ENCODE measurements around the gene CLCN2. TPM values are rescaled to one million over a fixed set of nuclear protein-coding genes. Genes with fewer than 3 reads are reported as not detected.

Gene CLCN2
- total RNA-seq, 1 experiment from 2014 or later = 4.9 TPM

DNA sequence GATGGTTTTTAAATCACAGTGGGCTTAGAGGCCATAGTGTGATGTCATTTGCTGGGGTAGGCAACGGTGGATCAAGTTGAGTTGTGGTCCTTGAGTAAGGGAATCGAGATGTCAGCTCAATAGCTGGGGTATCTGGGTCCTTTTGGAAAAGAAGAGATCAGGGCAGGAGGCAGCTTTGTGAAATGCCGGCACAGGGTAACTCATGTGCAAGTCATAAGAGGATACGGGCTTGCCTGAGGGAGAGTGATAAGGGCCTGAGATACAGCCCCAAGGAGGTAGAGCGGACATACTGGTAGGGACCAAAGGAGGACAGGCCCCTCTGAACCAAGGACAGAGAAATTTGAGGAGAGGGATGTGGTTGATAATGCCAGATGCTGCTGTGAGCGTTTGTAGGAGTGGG, 28.2 kb downstream of the CLCN2 start:
- DNase-seq (ENCODE audit: extremely low read depth, low read depth) = no peak

DNA sequence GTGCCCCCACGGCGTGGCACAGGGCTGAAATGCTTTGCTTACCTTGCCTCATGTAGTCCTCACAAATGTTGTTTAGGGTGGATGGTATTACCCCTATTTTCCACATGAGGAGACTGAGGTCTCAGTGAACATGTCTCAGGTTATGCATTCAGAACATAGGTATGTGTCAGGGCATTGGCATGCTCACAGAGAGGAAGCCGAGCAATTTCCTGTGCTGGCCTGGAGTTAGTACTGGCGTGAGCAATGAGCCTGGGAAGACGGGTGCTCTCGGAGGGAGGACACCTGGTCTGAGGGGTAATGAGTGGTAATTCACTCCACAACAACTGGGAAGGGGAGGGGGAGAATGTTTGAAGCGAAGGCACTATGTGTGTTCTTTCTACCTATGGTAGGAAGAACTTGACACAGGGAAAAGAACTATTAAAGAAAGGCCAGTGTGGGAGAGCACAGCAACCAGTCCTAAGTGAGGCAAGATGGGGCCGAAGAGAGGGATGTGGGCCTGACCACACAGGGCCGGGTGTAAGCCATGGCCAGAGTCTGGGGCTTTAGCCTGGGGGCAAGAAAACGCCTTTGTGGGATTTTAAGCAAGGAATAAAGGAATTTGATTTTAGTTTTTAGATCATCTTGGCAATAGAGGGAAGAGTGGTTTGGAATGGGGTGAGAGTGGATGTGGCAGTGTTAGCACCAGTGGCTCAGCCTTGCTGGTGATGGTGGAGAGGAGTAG, 28.9 kb downstream of the CLCN2 start:
- DNase-seq (ENCODE audit: extremely low read depth, low read depth) = no peak

DNA sequence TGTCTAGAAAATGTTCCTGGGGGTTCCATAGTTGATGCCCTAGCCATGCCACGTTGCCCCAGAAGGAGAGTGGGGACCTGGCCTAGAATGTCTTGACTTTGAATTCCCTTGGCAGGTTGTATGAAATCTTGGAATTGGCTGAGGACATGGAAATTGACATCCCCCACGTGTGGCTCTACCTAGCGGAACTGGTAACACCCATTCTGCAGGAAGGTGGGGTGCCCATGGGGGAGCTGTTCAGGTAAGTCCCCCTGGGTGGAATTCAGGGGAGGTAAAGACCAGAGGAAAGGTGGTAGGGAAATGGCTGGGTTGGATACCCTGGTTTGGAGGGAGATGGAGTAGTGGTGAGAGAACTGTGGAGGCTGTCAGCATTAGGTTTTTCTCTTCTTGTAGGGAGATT, 32.9 kb downstream of the CLCN2 start:
- DNase-seq (ENCODE audit: extremely low read depth, low read depth) = no peak

DNA sequence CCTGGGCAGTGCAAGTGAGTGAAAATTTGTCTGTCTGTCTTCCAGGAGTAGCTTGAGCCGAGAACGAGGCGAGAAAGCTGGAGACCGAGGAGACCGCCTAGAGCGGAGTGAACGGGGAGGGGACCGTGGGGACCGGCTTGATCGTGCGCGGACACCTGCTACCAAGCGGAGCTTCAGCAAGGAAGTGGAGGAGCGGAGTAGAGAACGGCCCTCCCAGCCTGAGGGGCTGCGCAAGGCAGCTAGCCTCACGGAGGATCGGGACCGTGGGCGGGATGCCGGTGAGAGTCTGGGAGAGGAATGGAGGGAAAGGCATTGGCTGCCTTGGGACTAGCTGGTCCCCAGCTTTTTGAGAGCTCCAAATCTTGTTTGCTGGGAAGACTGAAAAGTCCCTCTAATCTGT, 34.2 kb downstream of the CLCN2 start:
- no peak for DNase-seq (ENCODE audit: extremely low read depth, low read depth)

DNA sequence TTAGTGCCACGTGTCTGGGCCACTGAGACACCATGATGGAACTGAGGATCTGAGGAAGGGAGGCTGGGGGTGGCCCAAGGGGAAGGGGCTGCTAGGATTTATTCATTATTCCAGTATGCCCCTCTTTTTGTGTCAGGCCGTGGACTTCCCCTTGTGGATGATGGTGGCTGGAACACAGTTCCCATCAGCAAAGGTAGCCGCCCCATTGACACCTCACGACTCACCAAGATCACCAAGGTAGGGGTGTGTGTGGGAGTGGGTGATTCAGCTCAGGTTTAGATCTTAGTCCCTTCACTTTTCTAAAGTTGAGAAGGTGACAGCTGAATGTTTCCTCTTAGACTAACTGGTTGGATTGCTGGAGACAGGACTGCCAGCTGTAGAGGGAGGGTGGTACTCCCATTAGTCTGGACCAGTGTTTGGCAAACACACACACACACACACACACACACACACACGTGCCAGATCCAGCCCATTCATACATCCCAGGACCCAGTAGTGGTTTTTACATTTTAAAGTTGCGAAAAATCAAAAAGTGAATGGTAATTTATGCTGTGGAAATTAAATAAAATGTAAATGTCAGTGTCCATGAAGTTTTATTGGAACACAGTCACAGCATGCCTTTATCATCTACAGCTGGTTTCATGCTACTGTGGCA, 35.6 kb downstream of the CLCN2 start:
- DNase-seq (ENCODE audit: extremely low read depth, low read depth) = no peak

DNA sequence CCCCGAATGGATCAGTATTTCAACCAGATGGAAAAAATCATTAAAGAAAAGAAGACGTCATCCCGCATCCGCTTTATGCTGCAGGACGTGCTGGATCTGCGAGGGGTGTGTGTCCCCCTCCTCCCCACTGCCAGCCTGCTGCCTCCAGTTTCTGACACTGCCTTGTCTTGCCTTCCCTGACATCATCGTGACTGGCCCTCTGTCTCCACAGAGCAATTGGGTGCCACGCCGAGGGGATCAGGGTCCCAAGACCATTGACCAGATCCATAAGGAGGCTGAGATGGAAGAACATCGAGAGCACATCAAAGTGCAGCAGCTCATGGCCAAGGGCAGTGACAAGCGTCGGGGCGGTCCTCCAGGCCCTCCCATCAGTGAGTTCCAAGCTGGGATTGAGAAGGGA, 36.1 kb downstream of the CLCN2 start:
- DNase-seq (ENCODE audit: extremely low read depth, low read depth) = no peak

DNA sequence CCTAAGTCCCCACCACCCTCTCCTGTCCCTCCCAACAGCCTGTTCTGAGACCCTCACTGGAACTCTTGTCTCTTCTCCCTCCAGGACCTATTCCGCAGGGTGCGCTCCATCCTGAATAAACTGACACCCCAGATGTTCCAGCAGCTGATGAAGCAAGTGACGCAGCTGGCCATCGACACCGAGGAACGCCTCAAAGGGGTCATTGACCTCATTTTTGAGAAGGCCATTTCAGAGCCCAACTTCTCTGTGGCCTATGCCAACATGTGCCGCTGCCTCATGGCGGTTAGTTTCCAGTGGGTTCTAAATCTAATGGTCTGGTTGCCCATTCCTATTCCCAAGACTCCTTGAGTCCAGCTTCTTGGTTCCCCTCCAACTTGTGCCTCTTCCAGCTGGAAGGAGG, 37.7 kb downstream of the CLCN2 start:
- no peak for DNase-seq (ENCODE audit: extremely low read depth, low read depth)

DNA sequence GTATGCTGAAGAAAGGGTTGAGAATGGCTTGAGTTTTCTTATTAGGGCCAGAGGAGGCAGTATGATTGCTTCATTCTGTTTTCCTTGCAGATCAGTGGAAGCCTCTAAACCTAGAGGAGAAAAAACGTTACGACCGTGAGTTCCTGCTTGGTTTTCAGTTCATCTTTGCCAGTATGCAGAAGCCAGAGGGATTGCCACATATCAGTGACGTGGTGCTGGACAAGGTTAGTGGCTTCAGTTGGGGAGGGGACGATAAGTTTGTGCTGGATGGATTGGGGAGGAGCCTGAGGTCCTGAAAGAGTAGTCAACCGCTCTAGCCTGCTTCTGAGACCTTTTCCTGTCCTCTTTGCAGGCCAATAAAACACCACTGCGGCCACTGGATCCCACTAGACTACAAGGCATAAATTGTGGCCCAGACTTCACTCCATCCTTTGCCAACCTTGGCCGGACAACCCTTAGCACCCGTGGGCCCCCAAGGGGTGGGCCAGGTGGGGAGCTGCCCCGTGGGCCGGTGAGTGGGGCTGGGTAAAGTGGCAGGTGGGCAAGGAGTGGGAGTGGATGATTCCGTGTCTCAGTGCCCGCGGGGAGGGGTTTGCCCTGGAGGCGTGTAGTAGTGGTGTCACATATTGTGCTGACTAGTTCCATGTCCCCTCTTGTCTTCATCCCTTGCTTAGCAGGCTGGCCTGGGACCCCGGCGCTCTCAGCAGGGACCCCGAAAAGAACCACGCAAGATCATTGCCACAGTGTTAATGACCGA, 38.5 kb downstream of the CLCN2 start:
- no peak for DNase-seq (ENCODE audit: extremely low read depth, low read depth)

DNA sequence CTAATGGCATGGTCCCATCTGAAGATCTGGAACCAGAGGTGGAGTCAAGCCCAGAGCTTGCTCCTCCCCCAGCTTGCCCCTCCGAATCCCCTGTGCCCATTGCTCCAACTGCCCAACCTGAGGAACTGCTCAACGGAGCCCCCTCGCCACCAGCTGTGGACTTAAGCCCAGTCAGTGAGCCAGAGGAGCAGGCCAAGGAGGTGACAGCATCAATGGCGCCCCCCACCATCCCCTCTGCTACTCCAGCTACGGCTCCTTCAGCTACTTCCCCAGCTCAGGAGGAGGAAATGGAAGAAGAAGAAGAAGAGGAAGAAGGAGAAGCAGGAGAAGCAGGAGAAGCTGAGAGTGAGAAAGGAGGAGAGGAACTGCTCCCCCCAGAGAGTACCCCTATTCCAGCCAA, 39.7 kb downstream of the CLCN2 start:
- DNase-seq (ENCODE audit: extremely low read depth, low read depth) = no peak

DNA sequence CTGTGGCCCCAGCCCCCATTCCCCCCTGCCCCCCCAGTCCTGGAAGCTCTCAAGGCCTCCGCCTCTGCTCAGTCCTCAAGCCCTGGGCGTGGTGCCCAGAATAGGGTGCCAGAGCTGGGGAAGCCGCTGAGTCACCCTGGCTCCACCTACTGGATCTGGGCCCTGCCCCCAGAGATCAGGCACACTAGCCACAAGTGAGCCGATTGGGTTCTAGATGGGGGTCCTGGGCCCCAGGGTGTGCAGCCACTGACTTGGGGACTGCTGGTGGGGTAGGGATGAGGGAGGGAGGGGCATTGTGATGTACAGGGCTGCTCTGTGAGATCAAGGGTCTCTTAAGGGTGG, 41.3 kb downstream of the CLCN2 start:
- DNase-seq (ENCODE audit: extremely low read depth, low read depth) = peak; percentile 89

DNA sequence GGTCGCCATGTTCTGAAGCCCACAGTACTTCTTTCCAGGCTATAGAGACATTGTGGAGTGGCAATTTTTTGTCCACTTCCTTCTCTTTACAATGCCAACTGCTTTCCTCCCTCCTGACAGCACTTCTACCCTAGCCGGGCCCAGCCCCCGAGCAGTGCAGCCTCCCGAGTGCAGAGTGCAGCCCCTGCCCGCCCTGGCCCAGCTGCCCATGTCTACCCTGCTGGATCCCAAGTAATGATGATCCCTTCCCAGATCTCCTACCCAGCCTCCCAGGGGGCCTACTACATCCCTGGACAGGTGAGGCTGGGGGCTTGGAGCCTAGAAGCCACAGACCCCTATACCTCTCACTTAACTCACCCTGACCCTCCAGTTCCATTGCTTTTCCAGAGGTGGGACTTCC, 44.2 kb downstream of the CLCN2 start:
- no peak for DNase-seq (ENCODE audit: extremely low read depth, low read depth)

DNA sequence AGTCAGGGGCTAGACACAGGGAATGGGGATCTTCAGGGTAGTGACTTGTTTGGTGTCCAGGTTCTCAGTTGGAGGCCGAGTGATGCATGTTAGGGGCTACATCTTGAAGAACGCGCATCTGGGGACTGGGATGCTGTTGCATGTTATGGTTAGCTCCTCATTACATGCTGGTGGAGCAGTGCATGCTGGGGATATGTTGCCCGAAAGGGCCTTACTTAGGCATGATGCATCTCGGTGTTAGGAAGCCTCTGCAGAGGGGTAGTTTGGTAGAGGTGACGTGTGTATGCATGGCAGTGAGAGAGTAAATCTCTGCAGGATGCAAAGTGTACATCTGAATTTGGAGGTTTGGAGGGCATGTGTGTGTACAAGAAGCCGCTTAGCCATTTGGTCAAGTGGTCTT, 44.6 kb downstream of the CLCN2 start:
- no peak for DNase-seq (ENCODE audit: extremely low read depth, low read depth)

DNA sequence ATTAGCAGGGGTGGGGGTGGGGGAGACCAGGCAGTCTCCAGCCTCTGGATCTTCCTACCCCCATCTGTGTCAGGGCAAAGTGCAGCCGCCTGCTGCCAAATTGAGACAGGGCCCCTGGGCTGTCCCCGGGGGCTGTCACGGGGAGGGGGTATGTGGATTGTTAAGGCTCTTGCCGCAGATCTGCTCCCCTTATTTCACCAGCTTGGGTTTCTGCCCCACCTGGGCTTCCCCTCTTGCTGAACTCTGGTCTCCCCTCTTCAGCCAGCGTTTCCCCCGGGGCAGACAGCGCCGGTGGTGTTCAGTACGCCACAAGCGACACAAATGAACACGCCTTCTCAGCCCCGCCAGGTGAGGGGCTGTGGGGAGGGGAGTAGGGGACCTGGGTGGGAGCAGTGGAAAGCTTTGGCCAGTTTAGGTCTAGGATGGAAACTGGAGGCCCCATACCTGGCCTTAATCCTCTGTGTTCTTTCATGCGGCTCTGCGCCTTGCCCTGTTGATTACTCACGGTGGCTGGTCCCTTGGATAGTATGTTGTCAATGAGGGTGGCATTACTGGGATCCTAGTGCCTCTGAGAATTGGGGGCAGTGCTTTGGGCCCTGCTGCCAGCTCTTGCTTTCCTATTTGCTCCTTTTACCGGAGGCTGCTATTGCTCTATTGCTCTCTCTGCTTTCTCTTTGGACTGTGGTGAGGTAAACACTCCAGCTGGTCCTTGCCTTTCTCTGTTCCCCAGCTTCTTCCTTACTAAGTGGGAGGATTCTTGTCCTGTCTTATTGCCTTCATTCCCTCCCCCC, 45.3 kb downstream of the CLCN2 start:
- no peak for DNase-seq (ENCODE audit: extremely low read depth, low read depth)

DNA sequence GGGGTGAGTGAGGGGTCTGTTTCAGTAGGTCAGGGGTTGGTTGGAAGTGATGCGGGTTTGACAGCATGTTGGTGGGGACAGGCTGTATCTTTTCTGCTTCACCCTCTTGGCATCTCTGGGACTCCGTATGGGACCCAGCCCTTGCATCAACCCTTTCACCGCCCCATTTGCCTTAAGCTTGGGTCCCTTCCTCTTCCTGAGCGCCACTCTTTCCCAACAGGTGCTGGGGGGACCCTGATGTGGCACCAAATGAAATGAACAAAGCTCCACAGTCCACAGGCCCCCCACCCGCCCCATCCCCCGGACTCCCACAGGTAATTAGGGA, 45.9 kb downstream of the CLCN2 start:
- no peak for DNase-seq (ENCODE audit: extremely low read depth, low read depth)

DNA sequence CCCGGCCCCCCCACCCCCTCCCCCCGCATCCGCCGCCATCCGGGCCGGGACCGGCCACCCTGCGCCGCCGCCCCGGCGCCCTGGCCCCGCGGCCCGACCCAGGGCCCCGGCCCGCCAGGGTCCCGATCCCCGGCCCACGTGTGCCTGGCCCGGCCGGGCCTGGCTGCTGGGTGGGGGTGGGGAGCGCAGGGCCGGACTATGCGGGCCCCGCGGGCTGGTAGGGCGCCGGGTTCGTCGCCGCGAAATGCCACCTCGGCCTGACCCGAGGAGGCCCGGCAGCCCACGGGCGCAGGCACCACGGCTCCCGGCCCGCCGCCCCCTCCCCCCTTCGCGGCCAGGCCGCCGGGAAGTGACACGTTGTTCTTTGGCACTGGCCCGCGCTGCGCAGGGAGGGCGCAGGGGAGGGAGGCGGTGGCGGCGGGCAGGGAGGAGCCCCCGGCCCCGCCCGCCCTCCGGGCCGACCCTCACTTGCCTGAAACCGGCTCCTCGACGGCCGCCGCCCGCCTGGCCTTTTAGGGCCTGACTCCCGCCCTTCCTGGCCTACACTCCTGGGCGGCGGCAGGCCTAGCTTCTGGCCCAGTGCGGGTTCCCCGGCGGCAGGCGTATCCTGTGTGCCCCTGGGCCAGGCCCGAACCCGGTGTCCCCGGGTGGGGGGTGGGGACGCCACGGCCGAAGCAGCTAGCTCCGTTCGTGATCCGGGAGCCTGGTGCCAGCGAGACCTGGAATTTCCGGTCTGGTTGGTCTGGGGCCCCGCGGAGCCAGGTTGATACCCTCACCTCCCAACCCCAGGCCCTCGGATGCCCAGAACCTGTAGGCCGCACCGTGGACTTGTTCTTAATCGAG, 46.5 kb downstream of the CLCN2 start:
- no peak for DNase-seq (ENCODE audit: extremely low read depth, low read depth)

DNA sequence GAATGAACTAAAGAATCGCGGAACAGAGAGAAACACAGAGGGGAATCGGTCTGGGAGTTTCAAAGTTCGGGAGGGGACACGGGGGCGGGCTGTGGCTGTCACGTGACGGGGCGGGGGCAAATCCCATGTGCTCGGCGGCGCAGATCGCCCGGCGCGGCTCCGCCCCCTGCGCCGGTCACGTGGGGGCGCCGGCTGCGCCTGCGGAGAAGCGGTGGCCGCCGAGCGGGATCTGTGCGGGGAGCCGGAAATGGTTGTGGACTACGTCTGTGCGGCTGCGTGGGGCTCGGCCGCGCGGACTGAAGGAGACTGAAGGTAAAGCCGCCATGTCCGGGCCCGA, 47.1 kb downstream of the CLCN2 start, which contains the start of gene EIF4G1:
TSS of gene EIF4G1 (plus strand) at position 244 of the 337 bp plus-strand sequence. CDS start 1,191 bp downstream, outside the sequence.
- peak; percentile 83 for DNase-seq (ENCODE audit: extremely low read depth, low read depth)

DNA sequence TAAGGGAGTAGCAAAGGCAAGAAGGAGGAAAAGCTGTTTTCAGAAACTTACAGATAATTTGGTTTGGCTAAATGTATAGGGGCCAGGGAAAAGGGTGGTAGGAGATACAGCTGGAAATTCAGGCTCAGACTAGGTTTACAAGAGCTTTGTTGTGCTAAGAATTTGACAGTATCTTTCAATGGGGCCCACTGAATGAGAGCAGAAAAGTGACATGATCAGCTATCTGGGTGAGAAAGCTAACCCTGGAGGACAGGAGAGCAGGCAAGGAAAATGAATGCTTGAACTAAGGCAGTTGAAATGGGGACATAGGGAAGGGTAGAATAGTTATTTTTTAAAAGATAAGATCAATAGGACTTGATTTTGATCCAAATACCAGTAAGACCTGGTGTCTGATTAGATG, 49.8 kb downstream of the CLCN2 start:
- DNase-seq (ENCODE audit: extremely low read depth, low read depth) = no peak

DNA sequence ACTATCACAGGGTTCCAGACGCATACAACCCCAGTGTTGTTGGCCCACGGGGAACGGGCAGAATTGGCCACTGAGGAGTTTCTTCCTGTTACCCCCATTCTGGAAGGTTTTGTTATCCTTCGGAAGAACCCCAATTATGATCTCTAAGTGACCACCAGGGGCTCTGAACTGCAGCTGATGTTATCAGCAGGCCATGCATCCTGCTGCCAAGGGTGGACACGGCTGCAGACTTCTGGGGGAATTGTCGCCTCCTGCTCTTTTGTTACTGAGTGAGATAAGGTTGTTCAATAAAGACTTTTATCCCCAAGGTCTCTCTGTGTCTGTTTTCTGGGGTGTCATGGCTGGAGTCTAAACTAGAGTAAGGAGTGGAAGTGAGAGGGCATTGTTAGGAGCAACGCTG, 52.7 kb downstream of the CLCN2 start:
- DNase-seq (ENCODE audit: extremely low read depth, low read depth) = no peak

DNA sequence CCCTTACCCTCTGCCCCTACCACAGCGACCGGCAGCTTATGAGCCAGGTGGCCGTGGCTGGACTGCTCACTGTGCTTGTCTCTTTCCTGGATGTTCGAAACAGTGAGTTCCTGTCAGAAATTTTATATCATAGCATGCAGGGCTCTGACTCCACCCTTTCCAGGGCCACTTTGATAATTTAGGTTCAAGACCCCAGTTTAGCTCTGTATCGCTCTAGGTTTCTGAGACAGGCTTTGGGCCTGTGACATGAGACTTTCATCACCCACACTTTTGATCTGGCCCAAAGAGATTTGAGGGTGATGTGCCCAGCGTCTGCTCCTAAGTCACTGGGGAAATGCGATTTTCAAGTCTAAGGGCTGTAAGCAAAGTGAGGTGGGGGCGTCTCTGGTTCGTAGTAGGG, 53.5 kb downstream of the CLCN2 start:
- no peak for DNase-seq (ENCODE audit: extremely low read depth, low read depth)

DNA sequence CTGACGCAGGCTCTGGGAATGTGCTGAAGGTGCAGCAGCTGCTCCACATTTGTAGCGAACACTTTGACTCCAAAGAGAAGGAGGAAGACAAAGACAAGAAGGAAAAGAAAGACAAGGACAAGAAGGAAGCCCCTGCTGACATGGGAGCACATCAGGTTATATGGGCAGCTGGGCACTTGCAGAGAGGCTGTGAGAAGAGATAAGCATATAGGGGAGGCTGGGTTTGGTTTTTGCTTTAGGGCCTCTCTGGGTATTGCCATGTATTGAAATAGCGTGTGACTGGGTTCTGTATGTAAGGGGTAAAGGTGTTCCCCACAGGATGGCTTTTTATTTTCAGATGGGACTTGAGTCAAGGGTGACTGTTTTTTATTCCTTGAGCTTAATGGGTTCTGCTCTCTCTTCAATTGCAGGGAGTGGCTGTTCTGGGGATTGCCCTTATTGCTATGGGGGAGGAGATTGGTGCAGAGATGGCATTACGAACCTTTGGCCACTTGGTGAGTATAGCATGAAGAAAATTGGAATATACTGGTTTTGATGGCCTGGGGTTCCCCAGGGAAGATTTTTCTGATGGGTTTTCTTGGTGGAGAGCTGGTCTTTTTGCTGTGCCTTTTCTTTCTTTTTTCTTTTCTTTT, 54.9 kb downstream of the CLCN2 start:
- no peak for DNase-seq (ENCODE audit: extremely low read depth, low read depth)

All from NCI-H460 (cell line).